Fibroblast of pulmonary artery (primary cell): ENCODE results near the gene CNST.
"Not testable (repeated sequence)": the region's sequence is repeated elsewhere in the genome, so short reads cannot be mapped to it uniquely, and the experiment has no call there.

Experiments used
- DNase-seq: peaks from one replicate; pipeline ENCODE4 v3.0.0-alpha.2; 2010; ENCODE audit warnings: low read depth
- H3K4me3 ChIP-seq: replicated peaks from 2 replicates; pipeline ENCODE4 v1.5.1; 2011; ENCODE audit warnings: low read depth, mild to moderate bottlenecking, control low read depth, low read length, moderate library complexity
- CTCF ChIP-seq: IDR thresholded peaks from 2 replicates; pipeline ENCODE4 v1.5.1; 2011; ENCODE audit warnings: mild to moderate bottlenecking, control low read depth, low read length, inconsistent platforms; ENCODE audit errors: missing control alignments

Gene CNST

DNA sequence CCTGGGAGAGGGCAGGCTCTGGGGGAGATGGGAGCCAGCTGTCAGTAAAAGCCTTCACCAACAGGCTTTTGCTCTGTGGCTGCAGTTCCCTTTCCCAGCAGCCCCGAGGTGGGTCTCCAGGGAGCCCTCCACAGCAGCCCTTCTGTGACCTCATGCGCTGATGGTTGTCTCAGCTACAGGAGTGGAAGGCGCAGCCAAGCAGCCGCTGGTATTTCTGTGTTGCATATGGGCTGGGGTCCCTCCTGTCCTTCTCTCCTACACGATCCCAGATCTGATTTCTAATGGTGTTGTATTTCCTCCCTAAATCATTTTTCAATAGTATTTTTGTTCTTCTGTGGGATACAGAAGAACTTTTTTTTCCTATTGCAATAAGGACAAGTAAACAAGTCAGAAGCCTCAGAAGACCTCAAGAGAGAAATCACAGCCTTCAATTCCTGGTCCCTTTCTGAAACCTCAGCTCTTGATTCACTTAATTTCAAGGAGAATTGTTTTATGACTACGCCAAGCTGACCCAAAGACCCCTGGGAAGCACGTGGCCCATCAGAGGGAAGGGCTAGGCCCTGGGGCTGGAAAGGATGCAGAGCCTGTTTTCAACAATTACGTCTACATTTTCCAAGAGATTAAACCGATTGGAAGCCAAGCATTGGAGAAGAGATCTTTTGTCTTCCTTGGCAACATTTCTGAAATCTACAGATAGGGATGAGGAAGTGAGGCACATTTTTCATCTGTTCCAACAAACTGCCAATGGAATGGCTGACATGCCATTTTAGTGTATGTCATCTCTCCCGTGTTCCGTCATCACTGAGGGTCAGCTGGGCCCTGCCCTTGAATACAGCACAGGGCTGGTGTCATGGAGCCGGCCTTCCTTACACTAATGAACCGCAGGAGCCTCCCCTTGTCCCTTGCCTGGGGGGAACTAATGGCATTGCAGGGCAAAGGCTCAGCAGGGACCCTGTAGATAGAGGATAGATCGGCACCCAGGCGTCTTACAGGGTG is 115.9 kb downstream of the CNST start:
- TF ChIP-seq CTCF = no peak
- DNase-seq = peak; percentile 39
- no peak overlapping the region for H3K4me3 ChIP-seq

DNA sequence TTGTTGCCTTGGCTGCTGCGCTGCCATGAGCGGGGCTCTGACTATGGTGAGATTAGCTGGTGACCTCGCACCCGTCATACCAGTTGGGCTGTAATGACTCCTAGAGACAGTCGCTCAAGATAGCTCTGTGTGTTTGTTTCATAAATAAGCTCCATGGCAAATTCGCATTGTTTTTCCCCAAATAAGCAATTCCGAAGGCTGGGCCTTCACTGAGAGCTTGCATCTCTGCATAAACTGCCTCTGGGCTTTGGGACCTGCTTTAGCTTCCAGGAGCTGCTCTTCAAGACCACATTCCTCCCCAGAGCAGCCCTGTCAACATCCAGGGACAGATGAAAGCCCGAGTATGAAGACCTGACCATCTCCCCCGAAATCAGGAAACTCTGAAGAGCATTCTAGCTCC is 117.3 kb downstream of the CNST start:
- no peak for DNase-seq
- no peak overlapping the region for H3K4me3 ChIP-seq
- TF ChIP-seq CTCF = no peak

DNA sequence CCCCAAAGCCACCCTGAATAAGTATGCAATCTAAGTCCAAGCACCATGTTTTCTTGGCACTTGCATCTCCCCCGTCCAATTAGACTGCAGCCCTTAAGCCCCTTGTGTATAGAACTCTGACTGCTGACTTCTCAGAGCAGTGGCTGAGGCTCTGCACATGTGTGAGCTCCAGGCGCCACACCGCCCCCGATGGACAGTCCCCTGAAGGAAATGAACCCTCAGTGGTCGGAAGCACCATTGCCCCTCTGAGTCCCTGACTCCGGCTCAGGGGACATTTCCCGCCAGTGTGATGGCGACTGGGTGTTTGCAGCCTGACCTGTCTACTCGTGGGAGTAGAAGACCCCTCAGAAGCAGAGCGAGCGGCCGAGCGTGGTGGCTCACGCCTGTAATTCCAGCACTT is 120.7 kb downstream of the CNST start:
- no peak for TF ChIP-seq CTCF
- no peak overlapping the region for H3K4me3 ChIP-seq
- DNase-seq = no peak

DNA sequence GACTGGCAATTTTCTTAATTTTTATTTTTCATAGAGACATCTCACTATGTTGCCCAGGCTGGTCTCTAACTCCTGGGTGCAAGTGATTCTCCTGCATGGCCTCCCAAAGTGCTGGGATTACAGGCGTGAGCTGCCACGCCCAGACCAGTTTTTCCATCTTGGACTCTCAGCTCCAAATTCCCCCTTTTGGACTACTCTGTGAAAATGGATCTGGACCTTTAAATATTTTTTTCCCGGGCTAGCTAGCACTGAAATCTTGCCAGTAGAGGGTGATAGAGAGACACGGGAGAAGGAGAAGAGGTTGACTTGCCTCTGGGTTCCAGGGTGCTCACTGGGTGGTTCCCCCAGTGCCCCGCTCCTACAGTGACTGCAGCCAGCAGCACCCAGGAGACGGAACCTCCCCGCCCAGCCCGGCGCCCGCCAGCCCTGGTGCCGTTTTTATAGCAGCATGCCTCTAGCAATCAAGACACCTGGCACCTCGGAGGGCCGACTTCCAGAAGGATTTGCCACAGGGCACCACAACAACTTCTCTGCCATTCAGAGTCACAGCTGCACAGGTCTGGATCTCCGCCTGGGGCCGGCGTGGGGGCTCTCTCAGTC is 123.3 kb downstream of the CNST start:
- H3K4me3 ChIP-seq = peak overlapping the region; percentile 36
- peak; percentile 87 for TF ChIP-seq CTCF
- DNase-seq = peak; percentile 74

- DNase-seq = no peak
- no peak for TF ChIP-seq CTCF
- no peak overlapping the region for H3K4me3 ChIP-seq
These were observed 123.8 kb downstream of the CNST start for GRCh38 chr1:246690100-246690499.

- no peak for DNase-seq
- H3K4me3 ChIP-seq = no peak overlapping the region
- TF ChIP-seq CTCF = no peak
These were observed 125.6 kb downstream of the CNST start for GRCh38 chr1:246691622-246692495.

GRCh38 chr1:246694213-246694895 is 128.1 kb downstream of the CNST start:
- DNase-seq, H3K4me3 ChIP-seq: not testable (repeated sequence)
